Measurements from ENCODE around the gene PEX26. TPM values are rescaled to one million over a fixed set of nuclear protein-coding genes. Genes with fewer than 3 reads are reported as not detected.

PEX26 gene
- total RNA-seq = 19.6 and 21.6 TPM in 2 replicates

- peak; percentile 98 for DNase-seq (ENCODE audit: low read depth)
- H3K4me3 ChIP-seq (ENCODE audit: low read depth, low read length) = peak within 1 kb of the TSS; percentile 92
- no peak for TF ChIP-seq CTCF (IDR thresholded peaks at IDR 0.05; ENCODE audit: insufficient read depth, low read depth, low read length)
These were observed at the start of gene PEX26 for GRCh38 chr22:18077639-18078328. TSS of gene PEX26 (plus strand) at chr22:18077990. CDS start at chr22:18078377, 387 bp downstream.

GRCh38 chr22:18028817-18029527 lies 48.8 kb upstream of the PEX26 start:
- DNase-seq (ENCODE audit: low read depth) = no peak
- H3K4me3 ChIP-seq (ENCODE audit: low read depth, low read length) = no peak overlapping the region
- TF ChIP-seq CTCF (IDR thresholded peaks at IDR 0.05; ENCODE audit: insufficient read depth, low read depth, low read length) = no peak

GRCh38 chr22:18029686-18030267 lies 48.0 kb upstream of the PEX26 start:
- TF ChIP-seq CTCF (IDR thresholded peaks at IDR 0.05; ENCODE audit: insufficient read depth, low read depth, low read length) = no peak
- no peak overlapping the region for H3K4me3 ChIP-seq (ENCODE audit: low read depth, low read length)
- DNase-seq (ENCODE audit: low read depth) = no peak

- peak; percentile 76 for DNase-seq (ENCODE audit: low read depth)
- H3K4me3 ChIP-seq (ENCODE audit: low read depth, low read length) = no peak overlapping the region
- no peak for TF ChIP-seq CTCF (IDR thresholded peaks at IDR 0.05; ENCODE audit: insufficient read depth, low read depth, low read length)
These were observed 45.9 kb upstream of the PEX26 start for GRCh38 chr22:18031695-18032454.

GRCh38 chr22:18032455-18033101 lies 45.2 kb upstream of the PEX26 start:
- peak; percentile 47 for DNase-seq (ENCODE audit: low read depth)
- no peak for TF ChIP-seq CTCF (IDR thresholded peaks at IDR 0.05; ENCODE audit: insufficient read depth, low read depth, low read length)
- no peak overlapping the region for H3K4me3 ChIP-seq (ENCODE audit: low read depth, low read length)
